OCI-LY7 (cell line): ENCODE measurements around the gene EIF5A2.

Experiments used
- CTCF ChIP-seq: fragments of 200-600 bp; sonication (generic); conservative IDR thresholded peaks from 2 replicates; pipeline ENCODE4 v1.5.1; 2014; ENCODE audit warnings: mild to moderate bottlenecking, antibody characterized with exemption, low read length, moderate library complexity, mixed read lengths
- EZH2phosphoT487 ChIP-seq: fragments of 200-600 bp; sonication (generic); IDR thresholded peaks from 2 replicates; pipeline ENCODE4 v1.6.1; 2018; ENCODE audit warnings: low read depth, borderline replicate concordance, mild to moderate bottlenecking, mixed run types, antibody characterized with exemption, low read length, moderate library complexity, mixed read lengths

- no peak for TF ChIP-seq CTCF
- TF ChIP-seq EZH2phosphoT487 = no peak
These were observed 68.1 kb downstream of the EIF5A2 start for GRCh38 chr3:170840291-170840859.
